ENCODE results near the gene MAGI2. TPM values are rescaled to one million over a fixed set of nuclear protein-coding genes. Genes with fewer than 3 reads are reported as not detected.

MAGI2 gene
- total and polyA plus RNA-seq, 2 experiments from 2014 or later: 10.4 to 26.4 TPM

DNA sequence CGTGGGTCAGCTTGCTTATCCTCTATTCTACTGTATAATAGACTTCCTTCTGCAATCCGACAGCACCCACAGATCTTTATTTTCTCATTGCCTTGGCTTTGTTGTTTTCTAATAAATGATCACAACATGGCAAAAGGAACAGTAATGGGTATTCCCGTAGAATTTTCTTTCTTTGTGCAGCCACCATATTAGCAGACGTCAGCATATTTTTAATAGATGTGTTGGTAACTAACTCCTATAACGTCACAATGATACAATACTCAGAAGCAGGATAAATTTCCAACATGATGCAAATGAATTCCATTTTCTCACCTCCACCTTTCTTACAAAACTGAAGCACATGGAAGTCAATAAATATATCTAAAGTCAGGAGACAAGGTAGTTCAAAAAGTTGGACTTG, 617.6 kb downstream of the MAGI2 start (continued):
- TF ChIP-seq, protein P1, sequence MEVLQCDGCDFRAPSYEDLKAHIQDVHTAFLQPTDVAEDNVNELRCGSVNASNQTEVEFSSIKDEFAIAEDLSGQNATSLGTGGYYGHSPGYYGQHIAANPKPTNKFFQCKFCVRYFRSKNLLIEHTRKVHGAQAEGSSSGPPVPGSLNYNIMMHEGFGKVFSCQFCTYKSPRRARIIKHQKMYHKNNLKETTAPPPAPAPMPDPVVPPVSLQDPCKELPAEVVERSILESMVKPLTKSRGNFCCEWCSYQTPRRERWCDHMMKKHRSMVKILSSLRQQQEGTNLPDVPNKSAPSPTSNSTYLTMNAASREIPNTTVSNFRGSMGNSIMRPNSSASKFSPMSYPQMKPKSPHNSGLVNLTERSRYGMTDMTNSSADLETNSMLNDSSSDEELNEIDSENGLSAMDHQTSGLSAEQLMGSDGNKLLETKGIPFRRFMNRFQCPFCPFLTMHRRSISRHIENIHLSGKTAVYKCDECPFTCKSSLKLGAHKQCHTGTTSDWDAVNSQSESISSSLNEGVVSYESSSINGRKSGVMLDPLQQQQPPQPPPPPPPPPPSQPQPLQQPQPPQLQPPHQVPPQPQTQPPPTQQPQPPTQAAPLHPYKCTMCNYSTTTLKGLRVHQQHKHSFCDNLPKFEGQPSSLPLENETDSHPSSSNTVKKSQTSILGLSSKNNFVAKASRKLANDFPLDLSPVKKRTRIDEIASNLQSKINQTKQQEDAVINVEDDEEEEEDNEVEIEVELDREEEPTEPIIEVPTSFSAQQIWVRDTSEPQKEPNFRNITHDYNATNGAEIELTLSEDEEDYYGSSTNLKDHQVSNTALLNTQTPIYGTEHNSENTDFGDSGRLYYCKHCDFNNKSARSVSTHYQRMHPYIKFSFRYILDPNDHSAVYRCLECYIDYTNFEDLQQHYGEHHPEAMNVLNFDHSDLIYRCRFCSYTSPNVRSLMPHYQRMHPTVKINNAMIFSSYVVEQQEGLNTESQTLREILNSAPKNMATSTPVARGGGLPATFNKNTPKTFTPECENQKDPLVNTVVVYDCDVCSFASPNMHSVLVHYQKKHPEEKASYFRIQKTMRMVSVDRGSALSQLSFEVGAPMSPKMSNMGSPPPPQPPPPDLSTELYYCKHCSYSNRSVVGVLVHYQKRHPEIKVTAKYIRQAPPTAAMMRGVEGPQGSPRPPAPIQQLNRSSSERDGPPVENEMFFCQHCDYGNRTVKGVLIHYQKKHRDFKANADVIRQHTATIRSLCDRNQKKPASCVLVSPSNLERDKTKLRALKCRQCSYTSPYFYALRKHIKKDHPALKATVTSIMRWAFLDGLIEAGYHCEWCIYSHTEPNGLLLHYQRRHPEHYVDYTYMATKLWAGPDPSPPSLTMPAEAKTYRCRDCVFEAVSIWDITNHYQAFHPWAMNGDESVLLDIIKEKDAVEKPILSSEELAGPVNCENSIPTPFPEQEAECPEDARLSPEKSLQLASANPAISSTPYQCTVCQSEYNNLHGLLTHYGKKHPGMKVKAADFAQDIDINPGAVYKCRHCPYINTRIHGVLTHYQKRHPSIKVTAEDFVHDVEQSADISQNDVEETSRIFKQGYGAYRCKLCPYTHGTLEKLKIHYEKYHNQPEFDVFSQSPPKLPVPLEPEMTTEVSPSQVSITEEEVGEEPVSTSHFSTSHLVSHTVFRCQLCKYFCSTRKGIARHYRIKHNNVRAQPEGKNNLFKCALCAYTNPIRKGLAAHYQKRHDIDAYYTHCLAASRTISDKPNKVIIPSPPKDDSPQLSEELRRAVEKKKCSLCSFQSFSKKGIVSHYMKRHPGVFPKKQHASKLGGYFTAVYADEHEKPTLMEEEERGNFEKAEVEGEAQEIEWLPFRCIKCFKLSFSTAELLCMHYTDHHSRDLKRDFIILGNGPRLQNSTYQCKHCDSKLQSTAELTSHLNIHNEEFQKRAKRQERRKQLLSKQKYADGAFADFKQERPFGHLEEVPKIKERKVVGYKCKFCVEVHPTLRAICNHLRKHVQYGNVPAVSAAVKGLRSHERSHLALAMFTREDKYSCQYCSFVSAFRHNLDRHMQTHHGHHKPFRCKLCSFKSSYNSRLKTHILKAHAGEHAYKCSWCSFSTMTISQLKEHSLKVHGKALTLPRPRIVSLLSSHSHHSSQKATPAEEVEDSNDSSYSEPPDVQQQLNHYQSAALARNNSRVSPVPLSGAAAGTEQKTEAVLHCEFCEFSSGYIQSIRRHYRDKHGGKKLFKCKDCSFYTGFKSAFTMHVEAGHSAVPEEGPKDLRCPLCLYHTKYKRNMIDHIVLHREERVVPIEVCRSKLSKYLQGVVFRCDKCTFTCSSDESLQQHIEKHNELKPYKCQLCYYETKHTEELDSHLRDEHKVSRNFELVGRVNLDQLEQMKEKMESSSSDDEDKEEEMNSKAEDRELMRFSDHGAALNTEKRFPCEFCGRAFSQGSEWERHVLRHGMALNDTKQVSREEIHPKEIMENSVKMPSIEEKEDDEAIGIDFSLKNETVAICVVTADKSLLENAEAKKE (CRISPR knock-in tag; IDR thresholded peaks at IDR 0.05): no peak
- no peak for TF ChIP-seq ZNF331 (CRISPR knock-in tag; IDR thresholded peaks at IDR 0.05; ENCODE audit: low read depth)
- no peak for TF ChIP-seq POLR2AphosphoS5 (IDR thresholded peaks at IDR 0.05; ENCODE audit: low read depth)

GRCh38 chr7:78828317-78828716, 625.1 kb downstream of the MAGI2 start:
- Mint-ChIP-seq H3K27me3 (ENCODE audit: insufficient read depth, low read depth, poor library complexity) (no peaks in the 10 kb centered on the region), H3K27ac (no peak overlapping the region), H3K36me3 (ENCODE audit: low read depth) (peaks cover 6% of the 10 kb centered on the region; the same call in 1 of the 3 replicates), H3K9me3 (peaks cover 7% of the 10 kb centered on the region; the same call in 2 of the 3 replicates), H3K4me1 (no peaks in the 10 kb centered on the region; the same call in 2 of the 3 replicates), H3K4me3 (no peak overlapping the region)
- Histone ChIP-seq H3K4me2 (no peak overlapping the region), H4K20me1 (replicated peaks; ENCODE audit: insufficient read depth) (no peaks in the 10 kb centered on the region), H3K9me2 (ENCODE audit: insufficient read depth) (no peaks in the 10 kb centered on the region), H3F3A (replicated peaks; ENCODE audit: low read depth) (no peaks in the 10 kb centered on the region), H2AFZ (no peak overlapping the region), H3K79me2 (replicated peaks; ENCODE audit: insufficient read depth) (no peaks in the 10 kb centered on the region), H3K27me3 (ENCODE audit: insufficient read depth) (no peaks in the 10 kb centered on the region), H3K4me1 (ENCODE audit: insufficient read depth) (no peaks in the 10 kb centered on the region), H3K36me3 (ENCODE audit: insufficient read depth) (no peaks in the 10 kb centered on the region), H3K4me3 (no peak overlapping the region), H3K27ac (ENCODE audit: low read depth) (no peak overlapping the region)
- DNase-seq (ENCODE audit: low spot score) (no peak), ATAC-seq (no peak)
- TF ChIP-seq, protein P2, sequence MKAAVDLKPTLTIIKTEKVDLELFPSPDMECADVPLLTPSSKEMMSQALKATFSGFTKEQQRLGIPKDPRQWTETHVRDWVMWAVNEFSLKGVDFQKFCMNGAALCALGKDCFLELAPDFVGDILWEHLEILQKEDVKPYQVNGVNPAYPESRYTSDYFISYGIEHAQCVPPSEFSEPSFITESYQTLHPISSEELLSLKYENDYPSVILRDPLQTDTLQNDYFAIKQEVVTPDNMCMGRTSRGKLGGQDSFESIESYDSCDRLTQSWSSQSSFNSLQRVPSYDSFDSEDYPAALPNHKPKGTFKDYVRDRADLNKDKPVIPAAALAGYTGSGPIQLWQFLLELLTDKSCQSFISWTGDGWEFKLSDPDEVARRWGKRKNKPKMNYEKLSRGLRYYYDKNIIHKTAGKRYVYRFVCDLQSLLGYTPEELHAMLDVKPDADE (IDR thresholded peaks at IDR 0.05): no peak
- TF ChIP-seq CTCF (conservative IDR thresholded peaks at IDR 0.05; ENCODE audit: low read depth in 2 of 2) (no peak), EZH2phosphoT487 (IDR thresholded peaks at IDR 0.05; ENCODE audit: unreplicated experiment) (no peak), CREB1 (CRISPR knock-in tag; IDR thresholded peaks at IDR 0.05; ENCODE audit: low read depth) (no peak), STAT1 (IDR thresholded peaks at IDR 0.05; ENCODE audit: unreplicated experiment) (no peak), ZNF114 (CRISPR knock-in tag; IDR thresholded peaks at IDR 0.05) (no peak), ZNF331 (CRISPR knock-in tag; IDR thresholded peaks at IDR 0.05; ENCODE audit: low read depth) (no peak), NANOG (IDR thresholded peaks at IDR 0.05; ENCODE audit: borderline replicate concordance) (no peak), REST (IDR thresholded peaks at IDR 0.05; ENCODE audit: unreplicated experiment) (no peak), JUNB (IDR thresholded peaks at IDR 0.05; ENCODE audit: unreplicated experiment) (no peak), POLR2AphosphoS5 (IDR thresholded peaks at IDR 0.05; ENCODE audit: low read depth) (no peak), EZH2 (IDR thresholded peaks at IDR 0.05; ENCODE audit: low read depth, unreplicated experiment) (no peak)
